ENCODE measurements around the gene PARP8.

Gene PARP8

GRCh38 chr5:50727149-50727496, 60.7 kb downstream of the PARP8 start:
- no peaks in the 10 kb centered on the region for H3K27me3 ChIP-seq (ENCODE audit: control insufficient read depth in 1 of 2, insufficient read depth in 1 of 2, low read length in 2 of 2)
- 51% methylated on average over 5 of the region's 5 CpGs for WGBS
- H2BK15ac ChIP-seq (ENCODE audit: low read depth, poor library complexity, severe bottlenecking): no peak overlapping the region
- H3K18ac ChIP-seq (ENCODE audit: low read depth in 1 of 2, low read length in 2 of 2): no peak overlapping the region
- H2BK5ac ChIP-seq (ENCODE audit: low read depth, low read length, poor library complexity, severe bottlenecking): no peak overlapping the region
- H3K27ac ChIP-seq (ENCODE audit: low read length, poor library complexity, severe bottlenecking): no peak overlapping the region
- H2AFZ ChIP-seq (ENCODE audit: low read depth, low read length): no peak overlapping the region
- no peak overlapping the region for H2BK120ac ChIP-seq (ENCODE audit: low read depth, low read length)
- H2AK5ac ChIP-seq (ENCODE audit: low read length, severe bottlenecking): no peak overlapping the region
- no peaks in the 10 kb centered on the region for H3K9me3 ChIP-seq (ENCODE audit: control insufficient read depth, low read length)
- no peaks in the 10 kb centered on the region for H3K36me3 ChIP-seq (ENCODE audit: control insufficient read depth in 1 of 2, insufficient read depth in 2 of 2, low read depth in 1 of 2, low read length in 2 of 2)
- H3K4me1 ChIP-seq (ENCODE audit: control insufficient read depth, insufficient read depth, low read depth, low read length): no peaks in the 10 kb centered on the region
- no peak overlapping the region for H3K4me3 ChIP-seq (ENCODE audit: insufficient read depth in 1 of 2, low read depth in 1 of 2, low read length in 2 of 2)
- H4K8ac ChIP-seq (ENCODE audit: low read length): no peak overlapping the region
- no peak overlapping the region for H3K4ac ChIP-seq (ENCODE audit: low read depth in 1 of 2, low read length in 2 of 2)
- no peak overlapping the region for H4K91ac ChIP-seq (ENCODE audit: low read length)
- H3K14ac ChIP-seq (ENCODE audit: low read length in 2 of 2): no peak overlapping the region
- H3K79me1 ChIP-seq (replicated peaks; ENCODE audit: low read length, poor library complexity, severe bottlenecking): peaks cover 15% of the 10 kb centered on the region
- H3K23ac ChIP-seq (ENCODE audit: low read length in 2 of 2): no peak overlapping the region
- no peak overlapping the region for H3K4me2 ChIP-seq (ENCODE audit: low read length, poor library complexity, severe bottlenecking)
- H2BK12ac ChIP-seq (ENCODE audit: low read length in 2 of 2): no peak overlapping the region
- H3K9ac ChIP-seq (ENCODE audit: low read length): no peak overlapping the region
- peak; percentile 56 for DNase-seq

- Histone ChIP-seq H3K79me1 (replicated peaks; ENCODE audit: low read length, poor library complexity, severe bottlenecking) (peaks cover 15% of the 10 kb centered on the region), H4K8ac (ENCODE audit: low read length) (no peak overlapping the region), H3K14ac (ENCODE audit: low read length in 2 of 2) (no peak overlapping the region), H3K9me3 (ENCODE audit: control insufficient read depth, low read length) (no peaks in the 10 kb centered on the region), H3K9ac (ENCODE audit: low read length) (no peak overlapping the region), H2BK15ac (ENCODE audit: low read depth, poor library complexity, severe bottlenecking) (no peak overlapping the region), H3K18ac (ENCODE audit: low read depth in 1 of 2, low read length in 2 of 2) (no peak overlapping the region), H4K91ac (ENCODE audit: low read length) (no peak overlapping the region), H2BK5ac (ENCODE audit: low read depth, low read length, poor library complexity, severe bottlenecking) (no peak overlapping the region), H3K36me3 (ENCODE audit: control insufficient read depth in 1 of 2, insufficient read depth in 2 of 2, low read depth in 1 of 2, low read length in 2 of 2) (no peaks in the 10 kb centered on the region), H2BK12ac (ENCODE audit: low read length in 2 of 2) (no peak overlapping the region), H2BK120ac (ENCODE audit: low read depth, low read length) (no peak overlapping the region), H3K27me3 (ENCODE audit: control insufficient read depth in 1 of 2, insufficient read depth in 1 of 2, low read length in 2 of 2) (no peaks in the 10 kb centered on the region), H2AFZ (ENCODE audit: low read depth, low read length) (no peak overlapping the region), H3K4ac (ENCODE audit: low read depth in 1 of 2, low read length in 2 of 2) (no peak overlapping the region), H3K4me3 (ENCODE audit: insufficient read depth in 1 of 2, low read depth in 1 of 2, low read length in 2 of 2) (no peak overlapping the region), H3K4me2 (ENCODE audit: low read length, poor library complexity, severe bottlenecking) (no peak overlapping the region), H3K27ac (ENCODE audit: low read length, poor library complexity, severe bottlenecking) (no peak overlapping the region), H3K4me1 (ENCODE audit: control insufficient read depth, insufficient read depth, low read depth, low read length) (no peaks in the 10 kb centered on the region), H2AK5ac (ENCODE audit: low read length, severe bottlenecking) (no peak overlapping the region), H3K23ac (ENCODE audit: low read length in 2 of 2) (no peak overlapping the region)
- DNase-seq: no peak
- WGBS: no CpG with 5 or more reads among the region's 2 CpGs
Measured at GRCh38 chr5:50727845-50728244, 61.4 kb downstream of the PARP8 start.

- no peak overlapping the region for H2BK5ac ChIP-seq (ENCODE audit: low read depth, low read length, poor library complexity, severe bottlenecking)
- no peak overlapping the region for H3K23ac ChIP-seq (ENCODE audit: low read length in 2 of 2)
- WGBS: 90% methylated on average over 2 of the region's 5 CpGs
- no peaks in the 10 kb centered on the region for H3K9me3 ChIP-seq (ENCODE audit: control insufficient read depth, low read length)
- H3K4ac ChIP-seq (ENCODE audit: low read depth in 1 of 2, low read length in 2 of 2): no peak overlapping the region
- H3K27me3 ChIP-seq (ENCODE audit: control insufficient read depth in 1 of 2, insufficient read depth in 1 of 2, low read length in 2 of 2): no peaks in the 10 kb centered on the region
- no peak overlapping the region for H3K18ac ChIP-seq (ENCODE audit: low read depth in 1 of 2, low read length in 2 of 2)
- H2AFZ ChIP-seq (ENCODE audit: low read depth, low read length): no peak overlapping the region
- no peak overlapping the region for H3K4me3 ChIP-seq (ENCODE audit: insufficient read depth in 1 of 2, low read depth in 1 of 2, low read length in 2 of 2)
- no peak overlapping the region for H2BK120ac ChIP-seq (ENCODE audit: low read depth, low read length)
- H3K4me1 ChIP-seq (ENCODE audit: control insufficient read depth, insufficient read depth, low read depth, low read length): no peaks in the 10 kb centered on the region
- no peak overlapping the region for H3K9ac ChIP-seq (ENCODE audit: low read length)
- no peak overlapping the region for H2BK12ac ChIP-seq (ENCODE audit: low read length in 2 of 2)
- H3K36me3 ChIP-seq (ENCODE audit: control insufficient read depth in 1 of 2, insufficient read depth in 2 of 2, low read depth in 1 of 2, low read length in 2 of 2): no peaks in the 10 kb centered on the region
- no peak overlapping the region for H3K27ac ChIP-seq (ENCODE audit: low read length, poor library complexity, severe bottlenecking)
- H2AK5ac ChIP-seq (ENCODE audit: low read length, severe bottlenecking): no peak overlapping the region
- H4K91ac ChIP-seq (ENCODE audit: low read length): no peak overlapping the region
- no peak overlapping the region for H2BK15ac ChIP-seq (ENCODE audit: low read depth, poor library complexity, severe bottlenecking)
- H3K4me2 ChIP-seq (ENCODE audit: low read length, poor library complexity, severe bottlenecking): no peak overlapping the region
- peaks cover 14% of the 10 kb centered on the region for H3K79me1 ChIP-seq (replicated peaks; ENCODE audit: low read length, poor library complexity, severe bottlenecking)
- H4K8ac ChIP-seq (ENCODE audit: low read length): no peak overlapping the region
- DNase-seq: no peak
- H3K14ac ChIP-seq (ENCODE audit: low read length in 2 of 2): no peak overlapping the region
Measured at GRCh38 chr5:50730336-50730735, 63.9 kb downstream of the PARP8 start.

- 77% methylated on average over 3 of the region's 4 CpGs for WGBS
- no peak overlapping the region for H3K4ac ChIP-seq (ENCODE audit: low read depth in 1 of 2, low read length in 2 of 2)
- no peak overlapping the region for H3K18ac ChIP-seq (ENCODE audit: low read depth in 1 of 2, low read length in 2 of 2)
- no peak overlapping the region for H2BK15ac ChIP-seq (ENCODE audit: low read depth, poor library complexity, severe bottlenecking)
- H3K4me3 ChIP-seq (ENCODE audit: insufficient read depth in 1 of 2, low read depth in 1 of 2, low read length in 2 of 2): no peak overlapping the region
- H3K4me1 ChIP-seq (ENCODE audit: control insufficient read depth, insufficient read depth, low read depth, low read length): no peaks in the 10 kb centered on the region
- H3K36me3 ChIP-seq (ENCODE audit: control insufficient read depth in 1 of 2, insufficient read depth in 2 of 2, low read depth in 1 of 2, low read length in 2 of 2): no peaks in the 10 kb centered on the region
- H3K4me2 ChIP-seq (ENCODE audit: low read length, poor library complexity, severe bottlenecking): no peak overlapping the region
- H2AFZ ChIP-seq (ENCODE audit: low read depth, low read length): no peak overlapping the region
- DNase-seq: no peak
- peaks cover 13% of the 10 kb centered on the region for H3K79me1 ChIP-seq (replicated peaks; ENCODE audit: low read length, poor library complexity, severe bottlenecking)
- H3K27ac ChIP-seq (ENCODE audit: low read length, poor library complexity, severe bottlenecking): no peak overlapping the region
- H2AK5ac ChIP-seq (ENCODE audit: low read length, severe bottlenecking): no peak overlapping the region
- no peak overlapping the region for H3K9ac ChIP-seq (ENCODE audit: low read length)
- H2BK5ac ChIP-seq (ENCODE audit: low read depth, low read length, poor library complexity, severe bottlenecking): no peak overlapping the region
- H3K9me3 ChIP-seq (ENCODE audit: control insufficient read depth, low read length): no peaks in the 10 kb centered on the region
- H3K27me3 ChIP-seq (ENCODE audit: control insufficient read depth in 1 of 2, insufficient read depth in 1 of 2, low read length in 2 of 2): no peaks in the 10 kb centered on the region
- no peak overlapping the region for H3K23ac ChIP-seq (ENCODE audit: low read length in 2 of 2)
- no peak overlapping the region for H4K91ac ChIP-seq (ENCODE audit: low read length)
- H2BK12ac ChIP-seq (ENCODE audit: low read length in 2 of 2): no peak overlapping the region
- no peak overlapping the region for H3K14ac ChIP-seq (ENCODE audit: low read length in 2 of 2)
- no peak overlapping the region for H4K8ac ChIP-seq (ENCODE audit: low read length)
- H2BK120ac ChIP-seq (ENCODE audit: low read depth, low read length): no peak overlapping the region
Measured at GRCh38 chr5:50730841-50731240, 64.4 kb downstream of the PARP8 start.

Data from mesenchymal stem cell (in vitro differentiated cells and primary cell).